Breast epithelium (tissue), 4 donors: ENCODE measurements around the gene EED. TPM values are rescaled to one million over a fixed set of nuclear protein-coding genes. Genes with fewer than 3 reads are reported as not detected.

Source experiments
- DNase-seq, 2 donors: peaks; one replicate each; pipeline ENCODE4 v3.0.0-alpha.2; 2019; ENCODE audit warnings: low spot score in 2 of 2
- H3K27ac ChIP-seq, 2 donors: fragments of 200-600 bp; sonication (generic) in 1 of 2; one replicate each; pipeline ENCODE4 v1.5.1; 2016 to 2019; ENCODE audit warnings: mild to moderate bottlenecking in 1 of 2
- H3K27me3 ChIP-seq, 2 donors: fragments of 200-600 bp; sonication (generic) in 1 of 2; one replicate each; pipeline versions ENCODE4 v1.5.1 to v1.6.0; 2017 to 2019; ENCODE audit warnings: control low read depth in 1 of 2, mild to moderate bottlenecking in 1 of 2
- H3K36me3 ChIP-seq: fragments of 200-600 bp; one replicate; pipeline ENCODE4 v1.5.1; 2019
- H3K4me1 ChIP-seq, 2 donors: fragments of 200-600 bp; sonication (generic); one replicate each; pipeline ENCODE4 v1.5.1; 2016 to 2019; ENCODE audit warnings: control low read depth in 1 of 2
- H3K4me3 ChIP-seq, 3 donors: fragments of 200-600 bp; sonication (generic); 1 replicate in 2 of 3; 2 replicates in 1 of 3; pipeline ENCODE4 v1.5.1; 2016 to 2019; ENCODE audit warnings: mild to moderate bottlenecking in 3 of 3, moderate library complexity in 2 of 3
- H3K9me3 ChIP-seq, 2 donors: fragments of 200-600 bp; sonication (generic) in 1 of 2; one replicate each; pipeline ENCODE4 v1.5.1; 2016 to 2019; ENCODE audit warnings: control low read depth in 1 of 2
- POLR2A ChIP-seq: fragments of 450-650 bp; IDR thresholded peaks from one replicate; pipeline ENCODE4 v1.6.1; 2016; ENCODE audit warnings: antibody characterized with exemption, mild to moderate bottlenecking, moderate library complexity
- POLR2AphosphoS5 ChIP-seq, 3 donors: sonication (generic); formaldehyde crosslinking; IDR thresholded peaks; one replicate each; pipeline ENCODE4 v1.6.1; 2017; ENCODE audit warnings: antibody characterized with exemption in 3 of 3
- intact Hi-C: fragments of 100-400 bp; cut with DNase I; formaldehyde crosslinking; loops from one replicate; pipeline ENCODE4 v1.15.1; 2023; ENCODE audit warnings: low total_unique reads
- total RNA-seq, 3 donors: library from RNA; depleted of rRNA; stranded (reverse); fragments of >200 nt; gene quantifications; one replicate each; pipeline ENCODE4 v1.1.0, GENCODE V29; 2016
- TF ChIP-seq, protein P1 (sequence below), 3 donors: fragments of 450-650 bp; IDR thresholded peaks; one replicate each; pipeline ENCODE4 v1.5.1; 2016 to 2017; ENCODE audit warnings: antibody characterized with exemption in 3 of 3, mild to moderate bottlenecking in 3 of 3, moderate library complexity in 3 of 3

The EED gene
- total RNA-seq, 3 donors from 2014 or later: 14.6 to 39.4 (median 26.2) TPM

DNA sequence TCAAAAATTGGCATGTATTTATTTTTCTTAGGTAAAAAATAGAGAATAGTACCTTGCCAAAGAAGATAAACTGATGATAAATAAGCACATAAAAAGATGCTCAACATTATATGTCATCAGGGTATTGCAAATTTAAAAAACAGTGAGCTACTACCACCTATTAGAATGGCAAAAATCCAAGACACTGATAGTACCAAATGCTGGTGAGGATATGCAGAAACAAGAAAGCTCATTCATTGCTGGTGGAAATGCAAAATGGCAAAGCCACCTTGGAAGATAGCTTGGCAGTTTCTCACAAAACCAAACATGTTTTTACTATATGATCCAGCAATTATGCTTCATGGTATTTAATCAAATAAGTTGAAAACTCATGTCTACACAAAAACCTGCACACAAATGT lies 46.4 kb upstream of the EED start:
- Histone ChIP-seq H3K4me3 (no peak overlapping the region), H3K36me3 (no peaks in the 10 kb centered on the region), H3K27me3 (no peaks in the 10 kb centered on the region), H3K4me1 (no peaks in the 10 kb centered on the region), H3K9me3 (no peaks in the 10 kb centered on the region), H3K27ac (no peak overlapping the region)
- TF ChIP-seq, protein P1, sequence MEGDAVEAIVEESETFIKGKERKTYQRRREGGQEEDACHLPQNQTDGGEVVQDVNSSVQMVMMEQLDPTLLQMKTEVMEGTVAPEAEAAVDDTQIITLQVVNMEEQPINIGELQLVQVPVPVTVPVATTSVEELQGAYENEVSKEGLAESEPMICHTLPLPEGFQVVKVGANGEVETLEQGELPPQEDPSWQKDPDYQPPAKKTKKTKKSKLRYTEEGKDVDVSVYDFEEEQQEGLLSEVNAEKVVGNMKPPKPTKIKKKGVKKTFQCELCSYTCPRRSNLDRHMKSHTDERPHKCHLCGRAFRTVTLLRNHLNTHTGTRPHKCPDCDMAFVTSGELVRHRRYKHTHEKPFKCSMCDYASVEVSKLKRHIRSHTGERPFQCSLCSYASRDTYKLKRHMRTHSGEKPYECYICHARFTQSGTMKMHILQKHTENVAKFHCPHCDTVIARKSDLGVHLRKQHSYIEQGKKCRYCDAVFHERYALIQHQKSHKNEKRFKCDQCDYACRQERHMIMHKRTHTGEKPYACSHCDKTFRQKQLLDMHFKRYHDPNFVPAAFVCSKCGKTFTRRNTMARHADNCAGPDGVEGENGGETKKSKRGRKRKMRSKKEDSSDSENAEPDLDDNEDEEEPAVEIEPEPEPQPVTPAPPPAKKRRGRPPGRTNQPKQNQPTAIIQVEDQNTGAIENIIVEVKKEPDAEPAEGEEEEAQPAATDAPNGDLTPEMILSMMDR (IDR thresholded peaks at IDR 0.05): no peak
- TF ChIP-seq POLR2A (no peak), POLR2AphosphoS5 (IDR thresholded peaks at IDR 0.05) (no peak)
- intact Hi-C loops: loop anchor here (10.0 kb wide), 1 partner anchor 163 kb away; no protein-coding TSS in a partner anchor
- no peak for DNase-seq

DNA sequence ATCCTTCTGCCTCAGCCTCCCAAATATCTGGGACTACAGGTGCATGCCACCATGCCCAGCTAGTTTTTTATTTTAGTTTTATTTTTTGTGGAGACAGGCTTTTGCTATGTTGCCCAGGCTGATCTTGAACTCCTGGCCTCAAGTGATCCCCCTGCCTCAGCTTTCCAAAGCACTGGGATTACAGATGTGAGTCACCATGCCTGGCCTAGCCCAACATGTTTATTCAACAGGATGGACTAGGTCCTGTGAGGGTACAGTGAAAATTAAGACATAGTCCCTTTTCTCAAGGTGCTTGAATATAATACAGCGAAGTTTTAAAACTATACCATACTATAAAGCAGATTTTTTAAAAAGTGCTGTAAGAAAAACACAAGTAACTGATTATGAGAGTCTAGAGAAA lies 45.2 kb upstream of the EED start:
- no peaks in the 10 kb centered on the region for H3K4me1 ChIP-seq
- H3K36me3 ChIP-seq: no peaks in the 10 kb centered on the region
- no peak overlapping the region for H3K27ac ChIP-seq
- TF ChIP-seq POLR2A (no peak), POLR2AphosphoS5 (IDR thresholded peaks at IDR 0.05) (no peak)
- TF ChIP-seq, protein P1 (IDR thresholded peaks at IDR 0.05): no peak
- intact Hi-C loops: loop anchor here (10.0 kb wide), 1 partner anchor 165 kb away; no protein-coding TSS in a partner anchor
- H3K4me3 ChIP-seq: no peak overlapping the region
- no peak for DNase-seq
- H3K9me3 ChIP-seq: no peaks in the 10 kb centered on the region
- no peaks in the 10 kb centered on the region for H3K27me3 ChIP-seq

DNA sequence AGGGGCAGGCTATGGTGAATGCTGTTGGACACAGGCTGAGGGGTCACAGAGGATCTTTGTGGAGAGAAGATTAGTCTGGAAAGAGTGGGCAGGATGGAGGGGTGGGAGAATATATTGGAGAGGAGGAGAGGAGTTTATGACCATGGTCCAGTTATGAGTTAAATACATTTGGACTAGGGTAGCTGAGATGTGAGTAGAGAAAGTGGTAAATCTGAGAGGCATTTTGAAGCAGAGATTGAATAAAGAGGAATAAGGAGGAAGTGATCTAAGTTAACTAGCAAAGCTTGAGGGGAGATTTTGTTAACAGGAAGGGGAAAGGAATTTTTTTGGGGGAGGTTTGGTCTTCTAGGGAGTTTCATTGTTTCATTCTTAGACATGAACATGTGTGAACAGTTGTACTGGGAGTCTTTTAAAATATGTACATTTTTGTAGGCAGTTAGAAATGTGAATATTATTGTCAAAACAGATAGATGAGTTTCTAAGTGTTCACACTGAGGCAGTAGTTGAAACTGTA lies 43.1 kb upstream of the EED start:
- intact Hi-C loops: no loop called here
- Histone ChIP-seq H3K4me1 (no peaks in the 10 kb centered on the region), H3K27ac (no peak overlapping the region), H3K4me3 (no peak overlapping the region), H3K27me3 (no peaks in the 10 kb centered on the region), H3K9me3 (no peaks in the 10 kb centered on the region), H3K36me3 (no peaks in the 10 kb centered on the region)
- no peak for TF ChIP-seq POLR2AphosphoS5 (IDR thresholded peaks at IDR 0.05)
- TF ChIP-seq POLR2A: no peak
- TF ChIP-seq, protein P1 (IDR thresholded peaks at IDR 0.05): no peak
- DNase-seq: no peak

DNA sequence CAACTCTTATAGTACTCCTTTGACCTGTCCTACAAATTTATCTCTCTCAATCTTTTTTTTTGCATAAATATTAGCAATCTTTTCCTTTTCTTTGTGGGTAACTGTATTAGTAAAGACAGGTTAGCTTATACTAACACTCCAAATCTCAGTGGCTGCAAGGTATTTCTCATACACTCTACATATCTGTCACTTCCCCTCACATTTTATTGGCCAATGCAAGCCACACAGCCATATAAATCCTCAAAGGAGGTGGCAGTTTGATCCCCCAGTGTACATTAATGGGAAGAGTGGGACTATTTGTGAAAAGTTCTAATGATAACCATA lies 42.6 kb upstream of the EED start:
- Histone ChIP-seq H3K4me1 (no peaks in the 10 kb centered on the region), H3K27me3 (no peaks in the 10 kb centered on the region), H3K27ac (no peak overlapping the region), H3K4me3 (peak overlapping the region; percentile 22 to 40 (median 33)), H3K9me3 (no peaks in the 10 kb centered on the region), H3K36me3 (no peaks in the 10 kb centered on the region)
- intact Hi-C loops: no loop called here
- DNase-seq: no peak
- no peak for TF ChIP-seq POLR2A
- TF ChIP-seq, protein P1 (IDR thresholded peaks at IDR 0.05): no peak
- no peak for TF ChIP-seq POLR2AphosphoS5 (IDR thresholded peaks at IDR 0.05)

DNA sequence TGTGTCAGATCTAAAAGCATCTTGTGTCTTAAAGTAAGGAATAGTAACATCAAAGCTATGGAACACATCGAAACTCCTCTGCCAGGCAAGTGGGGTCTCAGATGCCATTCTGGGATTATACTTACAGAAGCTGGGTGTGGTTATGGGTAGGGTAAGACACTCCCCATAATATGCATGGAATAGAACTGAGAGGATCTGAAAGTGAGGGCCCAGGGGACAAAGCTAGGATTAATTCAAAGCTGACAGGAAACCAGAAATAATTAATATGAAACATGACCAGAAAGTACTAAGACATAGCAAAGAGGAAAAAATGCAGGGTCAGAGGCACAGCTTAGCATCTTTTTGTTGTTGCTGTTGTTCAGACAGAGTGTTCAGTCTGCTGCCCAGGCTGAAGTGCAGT lies 40.2 kb upstream of the EED start:
- no peak overlapping the region for H3K27ac ChIP-seq
- intact Hi-C loops: no loop called here
- H3K4me1 ChIP-seq: no peaks in the 10 kb centered on the region
- DNase-seq: no peak
- TF ChIP-seq POLR2AphosphoS5 (IDR thresholded peaks at IDR 0.05) (no peak), POLR2A (no peak)
- TF ChIP-seq, protein P1 (IDR thresholded peaks at IDR 0.05): no peak
- H3K27me3 ChIP-seq: no peaks in the 10 kb centered on the region
- H3K4me3 ChIP-seq: no peak overlapping the region
- H3K36me3 ChIP-seq: no peaks in the 10 kb centered on the region
- no peaks in the 10 kb centered on the region for H3K9me3 ChIP-seq
